GM12878 (cell line): ENCODE data around the gene STON2. TPM values are rescaled to one million over a fixed set of nuclear protein-coding genes. Genes with fewer than 3 reads are reported as not detected.

Experiments
- ATAC-seq: fragments of 200-7000 bp; cut with Tn5 transposase; 3 replicates; pipeline ENCODE4 v1.9.1; 2020; ENCODE audit warnings: mild to moderate bottlenecking, moderate library complexity
- BruUV-seq: library from RNA; stranded (reverse); fragments of 400-500 nt; replicated peaks from 2 replicates; lab custom pipeline; 2021; lab: Mats Ljungman, UMichigan
- CTCF ChIA-PET: fragments of 300-600 bp; sonication (Branson Sonifier 250); formaldehyde crosslinking; extraction: SDS; loops from one replicate; lab custom pipeline; 2021; ENCODE audit warnings: inconsistent platforms; lab: Yijun Ruan, JAX
- POLR2A ChIA-PET: fragments of 350-600 bp; formaldehyde crosslinking; extraction: SDS; loops from one replicate; lab custom pipeline; 2021; ENCODE audit warnings: inconsistent platforms; lab: Charles Lee
- RAD21 ChIA-PET: fragments of 300-600 bp; sonication (Branson Sonifier 250); formaldehyde crosslinking; loops from one replicate; lab custom pipeline; 2023; ENCODE audit warnings: antibody characterized with exemption; ENCODE audit not compliant: unreplicated experiment; lab: Charles Lee
- SMC1A ChIA-PET: fragments of 300-600 bp; sonication (Branson Sonifier 250); formaldehyde crosslinking; loops from one replicate; lab custom pipeline; 2023; ENCODE audit not compliant: unreplicated experiment, uncharacterized antibody; lab: Charles Lee
- DNase-seq: peaks from one replicate; pipeline ENCODE4 v3.0.0-alpha.2; 2011; ENCODE audit warnings: low read depth, low spot score
- FAIRE-seq: peaks from 3 replicates; lab custom pipeline; 2011; peaks lifted over from hg19 to GRCh38; lab: Jason Lieb, UNC
- H2AFZ ChIP-seq: 2 replicates; pipeline ENCODE4 v1.6.0; 2011; ENCODE audit warnings: low read depth, low read length, control low read depth; ENCODE audit not compliant: control insufficient read depth
- H3K27ac ChIP-seq: 2 replicates; pipeline ENCODE4 v1.5.1; 2011; ENCODE audit warnings: control low read depth; ENCODE audit not compliant: control insufficient read depth, insufficient read depth
- H3K27me3 ChIP-seq, 2 experiments: replicated peaks in 1 of 2; 2 replicates each; pipeline versions ENCODE4 v1.6.0 to v1.6.1; 2011; ENCODE audit warnings: low read length in 1 of 2; ENCODE audit not compliant: control insufficient read depth in 2 of 2, insufficient read depth in 2 of 2
- H3K36me3 ChIP-seq, 2 experiments: 2 replicates each; pipeline ENCODE4 v1.5.1; 2011; ENCODE audit warnings: low read length in 1 of 2; ENCODE audit not compliant: control insufficient read depth in 2 of 2, insufficient read depth in 2 of 2
- H3K4me1 ChIP-seq: 2 replicates; pipeline ENCODE4 v1.6.1; 2011; ENCODE audit warnings: mild to moderate bottlenecking, low read length, moderate library complexity, mixed read lengths; ENCODE audit not compliant: control insufficient read depth, insufficient read depth
- H3K4me2 ChIP-seq: 2 replicates; pipeline ENCODE4 v1.6.0; 2011; ENCODE audit warnings: control low read depth; ENCODE audit not compliant: control insufficient read depth, insufficient read depth
- H3K4me3 ChIP-seq: fragments of 200-600 bp; sonication (generic); 2 replicates; pipeline ENCODE4 v1.5.1; 2016
- H3K79me2 ChIP-seq: 2 replicates; pipeline ENCODE4 v1.6.0; 2011; ENCODE audit warnings: low read length; ENCODE audit not compliant: control insufficient read depth, insufficient read depth
- H3K9ac ChIP-seq: 2 replicates; pipeline ENCODE4 v1.8.0; 2011; ENCODE audit warnings: low read length, control low read depth, mixed read lengths; ENCODE audit not compliant: control insufficient read depth, insufficient read depth
- H3K9me3 ChIP-seq: replicated peaks from 3 replicates; pipeline ENCODE4 v1.5.1; 2011; ENCODE audit warnings: mild to moderate bottlenecking, low read length; ENCODE audit not compliant: control insufficient read depth, insufficient read depth
- H4K20me1 ChIP-seq: 2 replicates; pipeline ENCODE4 v1.6.0; 2011; ENCODE audit not compliant: control insufficient read depth, insufficient read depth
- ATF2 ChIP-seq: IDR thresholded peaks from 2 replicates; pipeline ENCODE4 v1.6.1; 2012; ENCODE audit warnings: low read length, inconsistent platforms
- CHD1 ChIP-seq: IDR thresholded peaks from 2 replicates; pipeline ENCODE4 v1.6.1; 2012; ENCODE audit warnings: low read depth, low read length, improper control_type of control experiment
- FOS ChIP-seq: IDR thresholded peaks from 3 replicates; pipeline ENCODE4 v1.6.1; 2011; ENCODE audit warnings: borderline replicate concordance; ENCODE audit not compliant: insufficient read length; ENCODE audit errors: extremely low read depth
- GATAD2B ChIP-seq: fragments of 450-650 bp; conservative IDR thresholded peaks from 2 replicates; pipeline ENCODE4 v1.6.1; 2017; ENCODE audit warnings: low read depth, mild to moderate bottlenecking, moderate library complexity
- HDAC2 ChIP-seq: fragments of 200-600 bp; sonication (generic); IDR thresholded peaks from 2 replicates; pipeline ENCODE4 v1.6.1; 2017
- IKZF1 ChIP-seq: fragments of 450-650 bp; conservative IDR thresholded peaks from 2 replicates; pipeline ENCODE4 v1.6.1; 2017; ENCODE audit warnings: antibody characterized with exemption, mild to moderate bottlenecking
- IRF4 ChIP-seq: IDR thresholded peaks from 2 replicates; pipeline ENCODE4 v1.6.1; 2011; ENCODE audit warnings: low read depth, low read length
- KDM1A ChIP-seq: fragments of 200-600 bp; sonication (generic); IDR thresholded peaks from 2 replicates; pipeline ENCODE4 v1.6.1; 2016; ENCODE audit warnings: borderline replicate concordance
- NR2C2 ChIP-seq: IDR thresholded peaks from 2 replicates; pipeline ENCODE4 v1.6.1; 2011; ENCODE audit warnings: borderline replicate concordance, low read depth; ENCODE audit not compliant: control insufficient read depth, insufficient read length
- POLR2AphosphoS2 ChIP-seq: IDR thresholded peaks from 2 replicates; pipeline ENCODE4 v1.6.1; 2011; ENCODE audit warnings: low read depth, mild to moderate bottlenecking, low read length, improper control_type of control experiment, moderate library complexity
- RFX5 ChIP-seq: IDR thresholded peaks from 2 replicates; pipeline ENCODE4 v1.6.1; 2011; ENCODE audit warnings: low read depth, low read length, improper control_type of control experiment
- ZZZ3 ChIP-seq: IDR thresholded peaks from 2 replicates; pipeline ENCODE4 v1.6.1; 2011; ENCODE audit warnings: low read depth; ENCODE audit not compliant: control insufficient read depth, insufficient read length
- WGBS: methylation state at CpG from one replicate; pipeline ENCODE4 v1.1.6; 2016; ENCODE audit warnings: low lambda C conversion rate; ENCODE audit not compliant: insufficient replicate concordance, insufficient coverage; ENCODE audit errors: missing lambda C conversion rate; 5-methylcytosine and 5-hydroxymethylcytosine counted together
- in situ Hi-C: fragments of 300-500 bp; cut with MboI; formaldehyde crosslinking; loops from 9 replicates; pipeline ENCODE4 v1.14.3; 2018; ENCODE audit warnings: mixed read lengths
- intact Hi-C: fragments of 100-400 bp; cut with micrococcal nuclease; formaldehyde crosslinking; loops from one replicate; pipeline ENCODE4 v1.14.2; 2022; ENCODE audit not compliant: unreplicated experiment
- polyA plus RNA-seq, 11 experiments: library from polyadenylated mRNA; depleted of rRNA in 4 of 11; unstranded in 6 of 11; stranded (reverse) in 5 of 11; fragments of >200 nt; fragmentation: Nextera tagmentation in 4 of 11; fragmentation: Illumina TruSeq in 1 of 11; extraction: Ambion mirVana in 4 of 11; extraction: Trizol in 1 of 11; gene quantifications; 1 replicate in 1 of 11; 2 replicates in 10 of 11; pipeline versions ENCODE4 v1.2.1 to v1.2.3, GENCODE V29; 2011 to 2016; ENCODE audit warnings: inconsistent platforms in 2 of 11, missing spikeins in 2 of 11, low read depth in 1 of 11
- total RNA-seq, 4 experiments: library from RNA; depleted of rRNA in 3 of 4; stranded (reverse); fragments of >200 nt in 3 of 4; fragmentation: Illumina TruSeq in 1 of 4; extraction: Trizol in 1 of 4; gene quantifications; 2 replicates each; pipeline versions ENCODE4 v1.2.1 to v1.2.3, GENCODE V29; 2013 to 2021
- TF ChIP-seq, protein P1 (sequence below): fragments of 450-650 bp; formaldehyde crosslinking; IDR thresholded peaks from 2 replicates; pipeline ENCODE4 v1.5.0; 2022; ENCODE audit warnings: mild to moderate bottlenecking, missing genetic modification characterization
- TF ChIP-seq, protein P2 (sequence below): fragments of 450-650 bp; conservative IDR thresholded peaks from 2 replicates; pipeline ENCODE4 v1.6.1; 2017; ENCODE audit warnings: mild to moderate bottlenecking, moderate library complexity

The STON2 gene
- total and polyA plus RNA-seq, 10 of the 15 experiments (the other 5 are each of a cell fraction or from before 2014, with no cell fraction given): 0.03 to 0.13 (median 0.03) TPM; not detected in 7

GRCh38 chr14:81382517-81383225 lies 17.5 kb downstream of the STON2 start:
- RAD21 ChIA-PET: interaction anchor here (0.9 kb wide), 1 partner anchor 29 kb away, joined by 3 read pairs; no protein-coding TSS in a partner anchor
- no peak overlapping the region for H3K4me3 ChIP-seq
- no peak for ATAC-seq
- FAIRE-seq: no peak
- H3K4me1 ChIP-seq: no peaks in the 10 kb centered on the region
- CTCF ChIA-PET: interaction anchor here (1.9 kb wide), 1 partner anchor 57 kb away, joined by 4 read pairs; no protein-coding TSS in a partner anchor
- intact Hi-C loops (no loop called here), in situ Hi-C loops (no loop called here)
- SMC1A ChIA-PET: interaction anchor here (1.1 kb wide), 1 partner anchor 27 kb away, joined by 3 read pairs; no protein-coding TSS in a partner anchor
- H3K27ac ChIP-seq: no peak overlapping the region
- no peak overlapping the region for H3K9ac ChIP-seq
- no TSS peak for BruUV-seq
- no peaks in the 10 kb centered on the region for H4K20me1 ChIP-seq
- H3K36me3 ChIP-seq: no peaks in the 10 kb centered on the region
- H3K9me3 ChIP-seq: no peaks in the 10 kb centered on the region
- no peak overlapping the region for H3K4me2 ChIP-seq
- H2AFZ ChIP-seq: no peak overlapping the region
- TF ChIP-seq POLR2AphosphoS2 (no peak), IRF4 (no peak), ZZZ3 (no peak), HDAC2 (no peak), GATAD2B (no peak), RFX5 (no peak), KDM1A (no peak), NR2C2 (no peak), CHD1 (no peak), ATF2 (no peak), FOS (no peak), IKZF1 (no peak)
- TF ChIP-seq, protein P1, sequence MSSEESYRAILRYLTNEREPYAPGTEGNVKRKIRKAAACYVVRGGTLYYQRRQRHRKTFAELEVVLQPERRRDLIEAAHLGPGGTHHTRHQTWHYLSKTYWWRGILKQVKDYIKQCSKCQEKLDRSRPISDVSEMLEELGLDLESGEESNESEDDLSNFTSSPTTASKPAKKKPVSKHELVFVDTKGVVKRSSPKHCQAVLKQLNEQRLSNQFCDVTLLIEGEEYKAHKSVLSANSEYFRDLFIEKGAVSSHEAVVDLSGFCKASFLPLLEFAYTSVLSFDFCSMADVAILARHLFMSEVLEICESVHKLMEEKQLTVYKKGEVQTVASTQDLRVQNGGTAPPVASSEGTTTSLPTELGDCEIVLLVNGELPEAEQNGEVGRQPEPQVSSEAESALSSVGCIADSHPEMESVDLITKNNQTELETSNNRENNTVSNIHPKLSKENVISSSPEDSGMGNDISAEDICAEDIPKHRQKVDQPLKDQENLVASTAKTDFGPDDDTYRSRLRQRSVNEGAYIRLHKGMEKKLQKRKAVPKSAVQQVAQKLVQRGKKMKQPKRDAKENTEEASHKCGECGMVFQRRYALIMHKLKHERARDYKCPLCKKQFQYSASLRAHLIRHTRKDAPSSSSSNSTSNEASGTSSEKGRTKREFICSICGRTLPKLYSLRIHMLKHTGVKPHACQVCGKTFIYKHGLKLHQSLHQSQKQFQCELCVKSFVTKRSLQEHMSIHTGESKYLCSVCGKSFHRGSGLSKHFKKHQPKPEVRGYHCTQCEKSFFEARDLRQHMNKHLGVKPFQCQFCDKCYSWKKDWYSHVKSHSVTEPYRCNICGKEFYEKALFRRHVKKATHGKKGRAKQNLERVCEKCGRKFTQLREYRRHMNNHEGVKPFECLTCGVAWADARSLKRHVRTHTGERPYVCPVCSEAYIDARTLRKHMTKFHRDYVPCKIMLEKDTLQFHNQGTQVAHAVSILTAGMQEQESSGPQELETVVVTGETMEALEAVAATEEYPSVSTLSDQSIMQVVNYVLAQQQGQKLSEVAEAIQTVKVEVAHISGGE (CRISPR knock-in tag): no peak
- TF ChIP-seq, protein P2, sequence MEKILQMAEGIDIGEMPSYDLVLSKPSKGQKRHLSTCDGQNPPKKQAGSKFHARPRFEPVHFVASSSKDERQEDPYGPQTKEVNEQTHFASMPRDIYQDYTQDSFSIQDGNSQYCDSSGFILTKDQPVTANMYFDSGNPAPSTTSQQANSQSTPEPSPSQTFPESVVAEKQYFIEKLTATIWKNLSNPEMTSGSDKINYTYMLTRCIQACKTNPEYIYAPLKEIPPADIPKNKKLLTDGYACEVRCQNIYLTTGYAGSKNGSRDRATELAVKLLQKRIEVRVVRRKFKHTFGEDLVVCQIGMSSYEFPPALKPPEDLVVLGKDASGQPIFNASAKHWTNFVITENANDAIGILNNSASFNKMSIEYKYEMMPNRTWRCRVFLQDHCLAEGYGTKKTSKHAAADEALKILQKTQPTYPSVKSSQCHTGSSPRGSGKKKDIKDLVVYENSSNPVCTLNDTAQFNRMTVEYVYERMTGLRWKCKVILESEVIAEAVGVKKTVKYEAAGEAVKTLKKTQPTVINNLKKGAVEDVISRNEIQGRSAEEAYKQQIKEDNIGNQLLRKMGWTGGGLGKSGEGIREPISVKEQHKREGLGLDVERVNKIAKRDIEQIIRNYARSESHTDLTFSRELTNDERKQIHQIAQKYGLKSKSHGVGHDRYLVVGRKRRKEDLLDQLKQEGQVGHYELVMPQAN: no peak
- H3K27me3 ChIP-seq: no peaks in the 10 kb centered on the region
- no peak for DNase-seq
- 47% methylated on average over 7 of the region's 8 CpGs for WGBS
- no peaks in the 10 kb centered on the region for H3K79me2 ChIP-seq
- POLR2A ChIA-PET: no interaction called here
